IPS-18c (cell line): ENCODE measurements around the gene CLEC4M.
"Not testable (repeated sequence)": the region's sequence is repeated elsewhere in the genome, so short reads cannot be mapped to it uniquely, and the experiment has no call there.

Experiments used
- H3K4me3 ChIP-seq: 2 replicates; pipeline ENCODE4 v1.7.0; 2013; ENCODE audit warnings: low read depth, mild to moderate bottlenecking, low read length, moderate library complexity; ENCODE audit not compliant: insufficient read depth
- H3K9me3 ChIP-seq: one replicate; pipeline ENCODE4 v1.6.1; 2013; ENCODE audit warnings: mild to moderate bottlenecking, low read length, moderate library complexity; ENCODE audit not compliant: control insufficient read depth, insufficient read depth

CLEC4M gene

GRCh38 chr19:7757358-7757757 lies 5.7 kb upstream of the CLEC4M start:
- Histone ChIP-seq H3K9me3 (no peaks in the 10 kb centered on the region), H3K4me3 (no peak overlapping the region)

DNA sequence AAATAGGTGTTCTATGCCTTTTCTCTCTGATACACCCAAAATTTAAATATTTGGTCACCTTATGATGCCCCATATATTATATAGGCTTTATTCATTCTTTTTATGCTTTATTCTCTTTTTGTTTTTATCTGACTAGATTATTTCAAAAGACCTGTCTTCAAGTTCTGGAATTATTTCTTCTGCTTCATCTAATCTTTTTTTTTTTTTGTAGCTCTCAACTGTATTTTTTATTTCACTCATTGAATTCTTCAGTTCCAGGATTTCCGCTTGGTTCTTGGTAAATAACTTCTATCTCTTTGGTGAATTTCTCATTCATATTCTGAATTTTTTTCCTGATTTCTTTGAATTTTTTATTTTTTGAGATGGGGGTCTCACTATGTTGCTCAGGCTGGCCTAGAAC lies 3.9 kb upstream of the CLEC4M start:
- H3K9me3 ChIP-seq = no peaks in the 10 kb centered on the region
- H3K4me3 ChIP-seq = no peak overlapping the region

GRCh38 chr19:7763696-7764095 lies 653 bp downstream of the CLEC4M start:
- H3K9me3 ChIP-seq = no peaks in the 10 kb centered on the region
- H3K4me3 ChIP-seq = no peak overlapping the region

GRCh38 chr19:7764157-7764556 lies 1.1 kb downstream of the CLEC4M start:
- not testable (repeated sequence) for H3K4me3 ChIP-seq, H3K9me3 ChIP-seq

DNA sequence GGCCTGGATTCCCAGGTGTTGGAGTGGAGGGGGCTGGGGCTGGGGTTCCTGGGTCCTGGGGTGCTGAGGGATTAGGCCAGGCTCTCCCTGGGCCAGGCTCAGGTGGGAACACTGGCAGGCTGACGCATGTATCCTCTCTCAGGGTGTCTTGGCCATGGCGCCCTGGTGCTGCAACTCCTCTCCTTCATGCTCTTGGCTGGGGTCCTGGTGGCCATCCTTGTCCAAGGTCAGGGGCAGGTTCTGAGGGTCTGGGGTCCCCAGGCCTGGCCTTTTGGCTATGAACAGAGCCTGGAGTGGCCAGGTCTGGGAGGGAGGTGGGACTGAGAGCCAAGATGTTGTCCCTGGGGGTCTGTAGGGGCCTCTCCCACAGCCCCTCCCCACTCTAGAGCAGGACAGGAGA lies 2.0 kb downstream of the CLEC4M start:
- H3K9me3 ChIP-seq = not testable (repeated sequence)

DNA sequence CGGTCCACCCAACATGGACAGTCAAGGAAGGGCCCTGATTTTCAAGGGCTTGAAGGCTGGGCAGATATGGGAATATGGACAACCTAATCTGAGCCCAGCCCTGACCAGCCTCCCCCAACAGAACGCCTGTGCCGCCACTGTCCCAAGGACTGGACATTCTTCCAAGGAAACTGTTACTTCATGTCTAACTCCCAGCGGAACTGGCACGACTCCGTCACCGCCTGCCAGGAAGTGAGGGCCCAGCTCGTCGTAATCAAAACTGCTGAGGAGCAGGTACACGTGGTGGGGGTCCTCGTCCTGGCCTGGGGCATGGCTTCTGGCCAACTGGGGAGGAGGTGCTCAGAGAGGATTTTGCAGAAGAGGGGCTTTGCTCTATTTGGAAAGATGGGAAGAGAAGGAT lies 3.5 kb downstream of the CLEC4M start:
- no peaks in the 10 kb centered on the region for H3K9me3 ChIP-seq

More for the DNA sequence above, 2.0 kb downstream of the CLEC4M start:
- H3K4me3 ChIP-seq = not testable (repeated sequence)

DNA sequence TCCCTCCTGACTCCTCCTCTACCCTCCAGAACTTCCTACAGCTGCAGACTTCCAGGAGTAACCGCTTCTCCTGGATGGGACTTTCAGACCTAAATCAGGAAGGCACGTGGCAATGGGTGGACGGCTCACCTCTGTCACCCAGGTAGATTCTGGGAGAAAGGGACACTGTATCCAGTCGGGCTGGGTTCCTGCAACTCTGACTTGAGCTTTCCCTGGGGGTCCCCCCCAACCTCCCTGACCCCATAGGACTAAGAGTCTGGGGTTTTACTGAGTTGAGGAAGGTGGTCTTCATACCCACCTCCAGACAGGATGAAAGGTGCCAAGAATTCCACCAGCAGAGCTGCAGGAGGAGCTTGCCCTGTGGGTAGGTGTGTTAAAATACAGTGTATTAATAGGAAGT lies 4.4 kb downstream of the CLEC4M start:
- H3K4me3 ChIP-seq = no peak overlapping the region
- H3K9me3 ChIP-seq = no peaks in the 10 kb centered on the region

More for the DNA sequence above, 3.5 kb downstream of the CLEC4M start:
- no peak overlapping the region for H3K4me3 ChIP-seq

- no peak overlapping the region for H3K4me3 ChIP-seq
- H3K9me3 ChIP-seq = no peaks in the 10 kb centered on the region
Measured at GRCh38 chr19:7769171-7769570, 6.1 kb downstream of the CLEC4M start.

- Histone ChIP-seq H3K9me3 (no peaks in the 10 kb centered on the region), H3K4me3 (no peak overlapping the region)
Measured at GRCh38 chr19:7771072-7771471, 8.0 kb downstream of the CLEC4M start.

DNA sequence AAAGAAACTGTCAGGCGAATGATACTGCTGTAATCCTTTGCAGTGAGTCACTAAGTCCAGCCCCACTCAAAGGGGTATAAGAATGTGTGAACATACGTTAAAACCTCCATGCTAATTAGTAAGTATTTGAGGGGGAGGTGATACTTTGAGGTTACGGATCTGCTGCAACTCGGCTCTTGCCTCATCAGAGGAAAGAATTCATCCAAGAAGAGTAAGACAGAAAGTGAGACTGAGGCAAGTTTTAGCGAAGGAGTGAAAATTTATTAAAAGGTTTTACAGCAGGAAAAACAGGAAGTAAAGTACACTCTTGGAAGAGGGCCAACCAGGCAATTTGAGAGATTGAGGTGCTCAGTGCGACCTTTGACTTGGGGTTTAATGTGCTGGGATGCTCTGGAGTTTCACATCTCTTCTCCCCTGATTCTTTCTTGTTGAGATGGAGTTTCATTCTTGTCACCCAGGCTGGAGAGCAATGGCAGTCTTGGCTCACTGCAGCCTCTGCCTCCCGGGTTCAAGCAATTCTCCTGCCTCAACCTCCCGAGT lies 9.8 kb downstream of the CLEC4M start:
- no peak overlapping the region for H3K4me3 ChIP-seq

GRCh38 chr19:7773841-7774240 lies 10.8 kb downstream of the CLEC4M start:
- H3K9me3 ChIP-seq = peaks cover 2% of the 10 kb centered on the region
- no peak overlapping the region for H3K4me3 ChIP-seq

More for the DNA sequence above, 9.8 kb downstream of the CLEC4M start:
- peaks cover under 1% of the 10 kb centered on the region for H3K9me3 ChIP-seq

GRCh38 chr19:7775761-7776160 lies 12.7 kb downstream of the CLEC4M start:
- no peak overlapping the region for H3K4me3 ChIP-seq
- H3K9me3 ChIP-seq = peaks cover 2% of the 10 kb centered on the region

- Histone ChIP-seq H3K4me3 (no peak overlapping the region), H3K9me3 (peaks cover 2% of the 10 kb centered on the region)
Measured at GRCh38 chr19:7778081-7778480, 15.0 kb downstream of the CLEC4M start.

DNA sequence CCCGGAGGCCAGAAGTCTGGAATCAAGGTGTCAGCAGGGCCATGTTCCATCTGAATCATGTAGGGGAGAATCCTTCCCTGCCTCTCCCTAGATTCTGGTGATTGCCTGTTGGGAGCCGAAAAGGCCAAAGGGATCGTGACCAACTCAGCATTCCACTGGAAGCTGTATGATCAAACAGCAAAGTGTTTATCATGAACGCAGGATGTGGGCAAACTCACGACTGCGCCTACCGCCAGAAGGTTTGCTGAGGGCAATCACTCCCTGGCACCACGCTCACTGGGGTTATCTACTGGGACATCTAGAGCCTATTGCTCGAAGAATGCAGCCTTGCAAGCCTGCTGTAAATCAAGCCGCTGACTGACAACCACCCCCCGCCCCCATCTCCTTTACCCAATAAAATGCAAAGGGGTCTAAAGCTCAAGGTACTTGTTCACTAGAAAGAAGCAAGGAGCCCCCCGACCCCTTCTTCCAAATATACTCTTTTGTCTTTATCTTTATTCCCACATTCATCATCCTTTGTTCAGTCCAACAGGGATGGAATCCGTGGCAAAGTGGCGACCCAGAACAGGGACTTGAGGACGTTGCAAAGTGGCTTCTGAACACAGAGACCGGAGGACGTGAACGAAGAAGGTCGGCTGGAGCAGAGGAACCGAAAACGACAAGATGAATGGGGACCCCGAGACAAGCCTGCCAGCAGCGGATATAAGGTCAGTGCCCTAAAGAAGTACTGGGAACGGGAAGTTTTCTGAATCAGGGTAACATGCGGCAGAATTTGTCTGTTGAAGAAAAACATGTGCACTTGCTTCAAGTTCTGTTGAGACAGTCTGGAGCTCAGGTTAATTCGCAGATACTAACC lies 16.8 kb downstream of the CLEC4M start:
- peaks cover 2% of the 10 kb centered on the region for H3K9me3 ChIP-seq
- H3K4me3 ChIP-seq = no peak overlapping the region

DNA sequence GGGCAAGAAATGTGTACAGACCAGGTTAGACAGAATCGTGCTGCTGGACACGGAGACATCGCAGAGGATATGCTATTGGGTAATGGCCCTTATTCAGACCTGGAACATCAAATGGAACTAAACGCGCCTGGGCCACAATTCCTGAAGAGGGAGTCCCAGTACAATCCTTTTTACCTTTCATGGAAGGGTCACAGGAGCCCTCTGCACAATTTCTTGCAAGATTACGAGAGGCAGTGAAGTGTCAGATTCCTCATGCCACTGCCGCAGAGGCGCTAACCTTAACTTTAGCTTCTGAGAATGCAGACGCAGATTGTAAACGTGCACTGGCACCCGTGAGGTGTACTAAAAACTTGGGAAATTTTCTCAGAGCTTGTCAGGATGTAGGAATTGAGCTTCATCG lies 18.1 kb downstream of the CLEC4M start:
- no peak overlapping the region for H3K4me3 ChIP-seq
- peaks cover 2% of the 10 kb centered on the region for H3K9me3 ChIP-seq

DNA sequence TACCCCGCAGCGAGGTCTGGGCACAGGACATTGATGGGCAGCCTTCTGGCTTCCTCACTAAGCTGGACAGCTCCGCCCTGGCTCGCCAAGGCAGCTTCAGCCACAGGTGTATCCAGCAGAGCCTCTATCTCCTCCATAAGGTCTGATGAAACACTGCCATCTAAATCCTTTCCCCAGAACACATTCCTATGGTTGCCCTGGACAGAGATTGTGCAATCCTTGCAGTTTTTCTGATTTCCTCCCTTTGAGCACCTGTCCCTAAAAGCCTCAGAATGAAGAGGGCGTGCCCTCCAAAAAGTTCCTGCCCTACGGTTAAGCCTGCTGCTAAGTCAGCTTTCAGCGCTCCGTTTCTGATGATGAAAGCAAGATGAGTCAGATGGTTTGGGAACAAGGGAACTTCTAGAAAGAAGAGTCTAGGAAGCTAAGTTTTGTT lies 21.0 kb downstream of the CLEC4M start:
- Histone ChIP-seq H3K4me3 (no peak overlapping the region), H3K9me3 (peaks cover 2% of the 10 kb centered on the region)

- peaks cover 2% of the 10 kb centered on the region for H3K9me3 ChIP-seq
Measured at GRCh38 chr19:7784856-7785255, 21.8 kb downstream of the CLEC4M start.

DNA sequence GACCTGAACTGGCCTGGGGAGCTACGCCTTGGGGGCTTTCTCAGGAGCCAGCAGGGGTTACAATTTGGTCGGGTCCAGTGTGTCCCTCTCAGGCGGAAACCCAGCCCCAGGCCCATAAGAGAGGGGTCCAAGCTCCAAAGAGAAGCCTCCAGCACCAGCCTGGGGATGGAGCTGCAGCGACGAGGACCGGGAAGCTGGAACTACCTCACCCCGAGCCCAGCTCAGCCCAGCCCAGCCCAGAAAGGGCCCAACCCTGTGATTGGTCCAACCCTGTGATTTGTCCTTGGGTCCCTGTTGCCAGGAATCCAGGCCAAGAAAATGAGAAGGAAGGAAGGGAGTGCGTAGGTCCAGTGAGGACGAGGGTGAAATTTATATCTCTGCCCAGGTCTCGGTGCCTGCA lies 24.1 kb downstream of the CLEC4M start:
- peak overlapping the region; percentile 46; the same call in 1 of the 2 replicates for H3K4me3 ChIP-seq
- peaks cover 2% of the 10 kb centered on the region for H3K9me3 ChIP-seq

More at GRCh38 chr19:7784856-7785255, 21.8 kb downstream of the CLEC4M start:
- no peak overlapping the region for H3K4me3 ChIP-seq
